Breast epithelium (tissue), 3 donors: Measurements from ENCODE around the gene RHBDF2.
"Not testable (repeated sequence)": the region's sequence is repeated elsewhere in the genome, so short reads cannot be mapped to it uniquely, and the experiment has no call there.

Source experiments
- CTCF ChIP-seq, 3 donors: fragments of 450-650 bp; IDR thresholded peaks; one replicate each; pipeline ENCODE4 v1.5.1; 2016 to 2017; ENCODE audit warnings: antibody characterized with exemption in 3 of 3, mild to moderate bottlenecking in 3 of 3, moderate library complexity in 3 of 3
- POLR2A ChIP-seq: fragments of 450-650 bp; IDR thresholded peaks from one replicate; pipeline ENCODE4 v1.6.1; 2016; ENCODE audit warnings: antibody characterized with exemption, mild to moderate bottlenecking, moderate library complexity
- POLR2AphosphoS5 ChIP-seq, 3 donors: sonication (generic); formaldehyde crosslinking; IDR thresholded peaks; one replicate each; pipeline ENCODE4 v1.6.1; 2017; ENCODE audit warnings: antibody characterized with exemption in 3 of 3

GRCh38 chr17:76508472-76509063 is 7.3 kb upstream of the RHBDF2 start:
- TF ChIP-seq CTCF (IDR thresholded peaks at IDR 0.05); POLR2A; POLR2AphosphoS5 (IDR thresholded peaks at IDR 0.05): not testable (repeated sequence)
